Stimulated activated naive CD4-positive, alpha-beta T cell treated with Interleukin-2 at 50 U/mL for 16 hours (primary cell): ENCODE results near the gene COPS4.
"Not testable (repeated sequence)": the region's sequence is repeated elsewhere in the genome, so short reads cannot be mapped to it uniquely, and the experiment has no call there.

ENCODE experiments used
- DNase-seq: peaks from one replicate; lab custom pipeline; 2025; lab: John Stamatoyannopoulos, UW

COPS4 gene

GRCh38 chr4:83084956-83085355 lies 50.0 kb downstream of the COPS4 start:
- DNase-seq: not testable (repeated sequence)

DNA sequence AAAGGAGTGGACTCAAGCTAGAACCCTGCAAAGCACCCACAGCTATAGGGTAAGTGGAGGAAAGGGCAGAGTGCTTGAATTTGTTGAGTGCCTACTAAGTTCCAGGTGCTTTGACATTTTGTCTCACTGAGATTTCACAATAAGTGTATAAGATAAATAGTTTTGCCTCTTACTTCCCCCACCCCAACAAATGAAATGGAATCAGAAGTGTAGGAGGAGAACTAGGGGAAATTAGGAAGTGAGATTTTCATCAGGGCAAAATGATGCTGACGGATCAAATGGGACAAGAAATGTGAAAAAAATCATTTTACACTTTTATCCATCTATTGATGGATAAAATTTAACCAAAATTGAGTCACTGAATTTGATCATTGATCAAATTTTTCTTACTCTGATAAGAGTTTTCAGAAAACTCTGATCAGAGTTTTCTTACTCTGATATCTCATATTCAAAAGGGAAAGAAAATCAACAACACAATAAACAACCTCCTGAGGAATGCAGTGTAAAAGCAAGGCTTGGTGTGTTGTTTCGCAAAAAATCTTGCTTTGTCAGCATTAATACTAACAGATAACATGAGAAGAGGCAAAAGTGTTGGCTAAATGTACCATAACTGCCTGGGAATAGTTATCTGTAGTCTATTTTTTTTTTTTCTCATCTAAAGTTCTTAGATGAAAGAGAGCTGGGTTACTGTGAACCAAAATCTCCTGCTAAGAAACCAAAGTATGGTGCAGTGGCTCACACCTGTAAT lies 54.6 kb downstream of the COPS4 start:
- DNase-seq: no peak

- DNase-seq: no peak
Measured at GRCh38 chr4:83093060-83093640, 58.2 kb downstream of the COPS4 start.

- DNase-seq: no peak
Measured at GRCh38 chr4:83096397-83096796, 61.4 kb downstream of the COPS4 start.

GRCh38 chr4:83104991-83105390 lies 70.0 kb downstream of the COPS4 start:
- no peak for DNase-seq

DNA sequence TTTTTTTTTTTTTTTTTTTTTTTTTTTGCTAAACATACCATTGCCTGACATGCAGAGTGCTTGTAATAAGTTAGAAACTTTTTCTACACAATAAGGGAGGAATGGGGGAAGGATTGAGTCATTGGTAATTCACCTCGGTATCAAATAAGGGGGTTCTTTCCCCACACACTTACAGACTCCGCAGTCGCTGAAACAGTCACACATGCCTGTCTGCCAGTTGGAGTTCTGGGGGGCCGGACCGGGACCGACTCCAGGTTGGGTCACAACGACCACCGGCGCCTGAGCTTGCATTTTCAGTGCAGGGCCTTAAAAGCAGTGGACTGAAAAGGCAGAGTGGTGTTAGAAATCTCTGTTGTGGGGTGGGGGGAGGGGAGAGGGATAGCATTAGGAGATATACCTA lies 72.6 kb downstream of the COPS4 start:
- DNase-seq: no peak

- no peak for DNase-seq
Measured at GRCh38 chr4:83108101-83108861, 73.3 kb downstream of the COPS4 start.

- DNase-seq: peak; percentile 51
Measured at GRCh38 chr4:83109480-83110222, 74.7 kb downstream of the COPS4 start.

DNA sequence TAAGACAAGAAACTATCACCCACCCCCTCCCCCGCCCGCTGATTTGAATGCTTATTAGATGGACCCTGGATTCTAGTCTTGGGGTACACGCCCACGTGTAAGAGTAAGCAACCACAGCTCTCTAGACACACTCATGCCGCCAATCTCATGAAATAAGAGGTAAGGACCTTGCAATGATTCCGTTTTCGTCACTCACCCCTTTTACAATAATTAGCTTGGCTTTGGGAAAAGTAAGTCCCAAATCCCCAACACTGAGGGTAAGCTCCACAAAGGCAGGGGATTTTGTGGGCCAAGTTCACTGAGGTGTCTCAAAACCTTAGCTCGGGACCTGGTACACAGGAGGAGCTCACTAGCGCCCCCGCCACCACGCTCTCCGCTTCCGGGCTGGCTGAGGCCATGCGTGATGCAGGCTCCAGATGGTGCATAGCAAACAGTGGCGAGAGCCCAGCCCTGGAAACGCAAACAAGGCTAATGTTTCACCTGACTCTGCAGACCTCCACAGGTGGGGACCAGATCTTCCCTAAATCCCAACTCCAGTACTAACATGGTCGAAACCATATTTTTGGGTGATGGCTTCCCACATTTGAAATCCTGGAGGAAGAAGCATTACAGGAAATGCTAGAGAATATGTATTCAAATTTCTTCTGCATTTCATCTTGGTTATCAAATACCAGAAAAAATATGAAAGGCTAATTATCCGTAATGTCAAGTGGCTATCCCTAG lies 75.4 kb downstream of the COPS4 start:
- DNase-seq: peak; percentile 85

GRCh38 chr4:83110970-83111750 lies 76.2 kb downstream of the COPS4 start:
- no peak for DNase-seq

DNA sequence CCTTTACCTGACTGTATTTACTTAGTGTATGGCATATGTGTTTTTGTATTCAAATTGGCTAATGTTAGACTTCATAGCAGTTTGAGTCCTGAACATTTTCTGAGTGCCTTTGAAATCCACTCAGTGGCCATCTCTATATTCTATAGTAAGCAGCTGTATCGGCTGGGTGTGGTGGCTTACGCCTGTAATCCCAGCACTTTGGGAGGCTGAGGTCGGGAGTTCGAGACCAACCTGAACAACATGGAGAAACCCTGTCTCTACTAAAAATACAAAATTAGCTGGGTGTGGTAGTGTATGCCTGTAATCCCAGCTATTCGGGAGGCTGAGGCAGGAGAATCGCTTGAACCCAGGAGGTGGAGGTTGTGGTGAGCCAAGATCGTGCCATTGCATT lies 76.8 kb downstream of the COPS4 start:
- DNase-seq: not testable (repeated sequence)

DNA sequence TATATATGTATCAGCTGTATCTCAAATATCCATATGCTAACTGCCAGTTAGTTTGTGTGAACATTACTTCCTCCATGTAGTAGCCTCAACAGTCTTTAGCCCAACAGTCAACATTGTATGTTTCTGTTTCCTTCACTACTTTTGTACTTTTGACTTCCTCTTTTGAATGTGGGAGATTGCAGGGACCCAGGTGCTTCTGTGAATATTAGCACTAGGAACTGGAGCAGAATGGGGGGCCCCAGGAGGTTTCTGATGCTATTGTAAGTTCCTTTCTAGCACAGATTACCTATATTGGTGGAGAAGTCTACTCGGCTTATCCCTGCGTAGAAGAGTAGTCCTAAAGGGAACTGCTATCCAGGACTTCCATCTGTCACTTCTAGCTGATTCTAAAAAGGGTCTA lies 77.2 kb downstream of the COPS4 start:
- no peak for DNase-seq

GRCh38 chr4:83112678-83113428 lies 77.9 kb downstream of the COPS4 start:
- DNase-seq: no peak

DNA sequence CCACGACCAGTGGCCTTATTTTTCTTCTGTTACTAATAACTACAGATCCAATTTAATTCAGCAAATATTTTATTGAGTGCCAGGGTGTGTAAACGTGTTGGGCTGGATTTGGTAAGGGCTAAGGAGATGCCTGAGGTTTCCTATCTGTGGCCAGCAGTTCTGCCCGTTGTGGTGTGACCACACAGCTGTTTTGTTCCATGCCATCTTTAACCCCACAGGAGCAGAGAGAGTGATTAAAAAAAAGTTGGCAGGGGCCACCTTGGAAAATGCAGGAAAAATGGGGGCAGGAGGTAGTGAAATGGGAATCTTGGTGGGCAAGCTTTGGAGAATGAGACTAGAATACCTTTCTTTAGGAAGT lies 78.4 kb downstream of the COPS4 start:
- DNase-seq: no peak

DNA sequence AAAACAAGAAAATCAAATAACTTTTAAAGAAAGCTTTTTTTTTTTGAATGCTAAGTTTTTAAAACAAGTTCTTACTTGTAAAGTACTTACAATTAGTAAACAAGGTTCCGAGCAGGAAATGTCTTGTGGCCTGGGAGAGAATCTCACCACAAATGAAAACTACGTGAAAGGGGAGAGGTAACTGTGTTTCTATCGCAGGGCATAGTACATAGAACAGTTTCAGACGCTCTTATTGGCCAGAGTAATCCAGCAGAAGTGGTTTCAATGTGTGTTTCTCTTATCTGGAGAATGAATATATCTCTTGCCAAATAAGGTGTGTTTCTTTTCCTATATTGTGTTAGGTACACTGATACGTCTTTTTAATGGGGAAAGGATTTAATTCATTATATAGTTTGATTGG lies 79.6 kb downstream of the COPS4 start, which contains the start of gene PLAC8:
PLAC8 (minus strand) TSS at position 154 of the 400 bp plus-strand sequence. CDS start 6,808 bp downstream, outside the sequence.
- DNase-seq: peak; percentile 8

GRCh38 chr4:83115000-83115399 lies 80.0 kb downstream of the COPS4 start:
- DNase-seq: no peak

DNA sequence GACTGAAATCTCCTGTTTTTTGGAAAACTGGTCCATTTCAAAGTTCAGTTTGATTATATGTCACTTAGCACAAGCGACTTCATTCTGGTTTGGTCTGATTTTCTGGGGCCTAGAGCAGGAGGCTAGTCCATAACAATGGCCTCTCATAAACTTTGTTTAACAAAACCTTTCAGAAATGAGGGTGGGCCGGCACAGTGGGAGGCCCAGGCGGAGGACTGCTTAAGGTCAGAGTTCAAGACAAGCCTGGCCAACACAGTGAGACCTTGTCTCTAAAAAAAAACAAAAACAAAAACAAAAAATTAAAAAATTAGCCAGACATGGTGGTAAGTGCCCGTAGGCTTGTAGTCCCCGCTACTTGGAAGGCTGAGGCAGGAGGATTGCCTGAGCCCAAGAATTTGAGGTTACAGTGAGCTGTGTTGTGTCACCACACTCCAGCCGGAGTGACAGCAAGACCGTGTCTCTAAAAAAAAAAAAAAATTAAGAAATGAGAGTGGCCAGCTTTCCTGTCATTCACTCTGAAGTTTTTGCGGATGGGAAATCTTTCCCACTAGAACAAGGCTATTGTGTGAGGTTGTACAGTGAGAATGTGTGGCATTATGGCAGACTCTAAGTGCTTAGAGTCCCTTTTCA lies 80.8 kb downstream of the COPS4 start:
- no peak for DNase-seq

DNA sequence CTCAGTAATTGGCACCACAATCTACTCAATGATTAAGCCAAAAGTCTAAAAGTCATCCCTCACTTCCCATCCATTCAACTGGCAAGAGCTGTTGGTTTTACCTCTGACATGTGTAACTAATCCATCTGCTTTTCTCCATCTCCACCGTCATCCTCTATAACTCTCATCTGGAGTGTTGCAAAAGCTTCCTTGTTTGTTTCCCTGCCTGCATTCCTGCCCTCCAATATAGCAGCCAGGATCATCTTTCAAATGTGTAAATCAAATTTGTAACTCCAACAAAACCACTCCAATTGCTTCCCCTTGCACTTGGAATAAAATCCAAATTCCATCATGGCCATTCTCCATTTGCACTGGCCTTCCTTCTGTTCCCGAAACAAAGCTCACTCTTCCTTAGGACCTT lies 83.9 kb downstream of the COPS4 start:
- DNase-seq: no peak

GRCh38 chr4:83121246-83121645 lies 86.3 kb downstream of the COPS4 start:
- no peak for DNase-seq
